Measurements from ENCODE around the gene INSRR. TPM values are rescaled to one million over a fixed set of nuclear protein-coding genes. Genes with fewer than 3 reads are reported as not detected.

INSRR gene
- total RNA-seq, 4 donors from 2014 or later: under 0.01 TPM; not detected in 3

DNA sequence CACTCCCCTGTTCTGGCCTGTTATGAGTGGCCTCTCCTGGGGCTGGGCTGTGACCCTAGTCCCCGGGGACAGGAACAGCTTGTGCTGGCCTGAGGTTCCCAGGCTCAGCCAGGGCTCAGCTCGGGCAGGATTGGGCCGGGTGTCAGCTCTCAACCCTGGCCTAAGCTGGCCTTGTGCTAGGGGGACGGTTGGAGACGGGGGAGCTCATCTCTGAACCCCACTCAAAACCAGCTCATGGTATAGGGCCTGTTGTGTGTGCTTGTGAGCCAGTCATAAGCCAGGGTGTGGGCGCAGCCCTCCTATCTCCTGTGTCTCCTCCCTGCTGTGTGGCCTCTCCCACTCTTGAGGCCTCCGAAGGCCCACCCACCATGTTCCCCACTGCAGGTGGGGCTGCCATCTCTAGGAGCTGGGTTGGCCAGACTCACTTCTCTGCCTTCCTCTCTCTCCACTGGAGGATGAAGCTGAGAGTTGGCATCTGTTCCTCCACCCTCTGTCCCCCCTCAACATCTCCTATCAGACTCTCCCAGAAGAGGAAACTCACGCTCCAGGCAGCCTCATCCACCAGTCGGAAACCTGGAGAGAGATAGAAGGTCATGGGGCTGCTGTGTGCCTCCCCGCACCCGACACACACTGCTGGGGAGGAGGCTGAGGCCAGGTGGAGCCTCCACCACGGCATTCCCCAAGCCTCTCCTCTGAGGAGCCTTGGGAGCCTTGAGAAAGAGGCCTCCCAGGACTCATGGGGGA lies 36.0 kb upstream of the INSRR start:
- H3K4me1 ChIP-seq: peaks cover 0 to 81% (median 12%) of the 10 kb centered on the region in 3 donors

DNA sequence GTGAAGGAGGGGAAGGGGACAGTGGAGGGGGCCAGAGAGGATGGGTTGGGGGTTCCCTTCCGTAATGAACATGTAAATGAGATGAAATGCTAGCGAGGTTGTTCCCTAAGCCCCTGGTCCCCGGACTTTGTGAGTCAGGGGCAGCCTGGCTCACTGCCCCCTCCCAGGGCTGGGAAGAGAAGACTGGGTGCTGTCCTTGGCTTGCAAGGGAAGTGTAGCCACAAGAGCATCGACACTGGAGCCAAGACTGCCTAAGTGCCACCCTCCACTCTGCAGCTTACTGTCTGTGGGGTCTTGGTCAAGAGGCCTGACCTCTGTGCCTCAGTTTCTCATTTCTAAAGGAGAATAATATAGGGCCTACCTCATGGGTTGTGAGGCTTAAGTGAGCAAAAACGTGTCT lies 35.1 kb upstream of the INSRR start:
- no peak for TF ChIP-seq POLR2A (IDR thresholded peaks at IDR 0.05)
- TF ChIP-seq, protein P1, sequence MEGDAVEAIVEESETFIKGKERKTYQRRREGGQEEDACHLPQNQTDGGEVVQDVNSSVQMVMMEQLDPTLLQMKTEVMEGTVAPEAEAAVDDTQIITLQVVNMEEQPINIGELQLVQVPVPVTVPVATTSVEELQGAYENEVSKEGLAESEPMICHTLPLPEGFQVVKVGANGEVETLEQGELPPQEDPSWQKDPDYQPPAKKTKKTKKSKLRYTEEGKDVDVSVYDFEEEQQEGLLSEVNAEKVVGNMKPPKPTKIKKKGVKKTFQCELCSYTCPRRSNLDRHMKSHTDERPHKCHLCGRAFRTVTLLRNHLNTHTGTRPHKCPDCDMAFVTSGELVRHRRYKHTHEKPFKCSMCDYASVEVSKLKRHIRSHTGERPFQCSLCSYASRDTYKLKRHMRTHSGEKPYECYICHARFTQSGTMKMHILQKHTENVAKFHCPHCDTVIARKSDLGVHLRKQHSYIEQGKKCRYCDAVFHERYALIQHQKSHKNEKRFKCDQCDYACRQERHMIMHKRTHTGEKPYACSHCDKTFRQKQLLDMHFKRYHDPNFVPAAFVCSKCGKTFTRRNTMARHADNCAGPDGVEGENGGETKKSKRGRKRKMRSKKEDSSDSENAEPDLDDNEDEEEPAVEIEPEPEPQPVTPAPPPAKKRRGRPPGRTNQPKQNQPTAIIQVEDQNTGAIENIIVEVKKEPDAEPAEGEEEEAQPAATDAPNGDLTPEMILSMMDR (IDR thresholded peaks at IDR 0.05): no peak
- TF ChIP-seq POLR2AphosphoS5 (IDR thresholded peaks at IDR 0.05): no peak
- TF ChIP-seq EP300 (IDR thresholded peaks at IDR 0.05): no peak
- Histone ChIP-seq H3K4me1 (peaks cover 0 to 72% (median 12%) of the 10 kb centered on the region in 3 donors), H3K27me3 (peaks cover 54% of the 10 kb centered on the region), H3K27ac (peak overlapping the region; percentile 22 to 90 (median 84)), H3K9me3 (no peaks in the 10 kb centered on the region), H3K4me3 (peak overlapping the region; percentile 18 to 58), H3K36me3 (no peaks in the 10 kb centered on the region)
- no peak for ATAC-seq
- 0% methylated on average over 1 of the region's 5 CpGs; no CpG with 5 or more reads in 1 of the 2 donors for WGBS, 2 donors (ENCODE audit: low coverage in 1 of 2)

More for the DNA sequence above, 36.0 kb upstream of the INSRR start:
- WGBS, 2 donors (ENCODE audit: low coverage in 1 of 2): 68 to 80% methylated on average over 2 to 4 of the region's 12 CpGs
- Histone ChIP-seq H3K4me3 (peak overlapping the region in 1 of 2 donors; percentile 58), H3K9me3 (no peaks in the 10 kb centered on the region), H3K27ac (peak overlapping the region; percentile 11 to 90 (median 84)), H3K36me3 (no peaks in the 10 kb centered on the region), H3K27me3 (peaks cover 62% of the 10 kb centered on the region)
- TF ChIP-seq, protein P1 (IDR thresholded peaks at IDR 0.05): no peak
- TF ChIP-seq EP300 (IDR thresholded peaks at IDR 0.05): no peak
- TF ChIP-seq POLR2A (IDR thresholded peaks at IDR 0.05): no peak
- no peak for TF ChIP-seq POLR2AphosphoS5 (IDR thresholded peaks at IDR 0.05)
- ATAC-seq: no peak

DNA sequence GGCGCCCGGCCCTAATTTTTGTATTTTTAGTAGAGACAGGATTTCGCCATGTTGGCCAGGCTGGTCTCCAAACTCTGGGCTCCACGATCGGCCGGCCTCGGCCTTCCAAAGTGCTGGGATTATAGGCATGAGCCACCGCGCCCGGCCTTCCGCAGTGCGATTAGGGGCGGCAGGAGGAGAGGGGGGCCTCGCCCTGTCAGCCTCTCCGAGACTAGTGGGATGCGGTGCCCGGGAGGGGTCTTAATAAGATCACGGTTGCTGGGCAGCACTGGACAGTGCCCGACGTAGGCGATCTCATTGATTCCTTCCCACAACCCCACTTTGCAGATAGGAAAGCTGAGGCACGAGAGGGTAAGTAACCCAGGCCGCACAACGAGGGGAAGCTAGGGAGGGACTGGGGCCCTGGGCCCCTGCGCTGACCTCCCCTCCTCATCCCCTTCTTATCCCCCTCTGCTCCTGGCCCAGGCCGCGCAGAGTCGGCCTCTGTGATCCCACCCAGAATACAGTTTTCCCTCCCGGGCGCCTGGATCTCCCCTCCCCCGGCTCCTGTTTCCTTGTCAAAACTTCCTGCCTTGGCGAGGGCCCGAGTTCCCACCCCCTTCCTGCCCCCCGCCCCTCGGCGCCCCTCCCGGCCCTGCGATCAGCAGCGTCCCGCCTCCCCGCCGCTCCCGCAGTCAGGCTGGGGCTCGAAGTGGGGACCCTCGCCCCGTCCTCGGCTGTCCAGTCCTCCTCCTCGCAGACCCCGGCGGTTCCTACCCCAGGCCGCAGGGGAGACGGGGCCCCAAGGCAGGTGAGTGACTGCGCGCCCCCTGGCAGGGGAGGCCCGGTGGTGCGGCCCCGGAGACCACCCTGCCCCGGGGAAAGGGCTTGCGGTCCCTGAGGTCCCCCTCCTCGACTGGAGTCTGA lies 34.4 kb upstream of the INSRR start, which contains the start of gene PEAR1:
Gene PEAR1, plus strand, starts transcription at position 671 of the 906 bp plus-strand sequence. CDS start 10,209 bp downstream, outside the sequence.
- Histone ChIP-seq H3K4me3 (peak within 1 kb of the TSS; percentile 18 to 58), H3K27me3 (peaks cover 58% of the 10 kb centered on the region), H3K4me1 (peaks cover 0 to 65% (median 12%) of the 10 kb centered on the region in 3 donors), H3K9me3 (no peaks in the 10 kb centered on the region), H3K27ac (peak within 1 kb of the TSS; percentile 22 to 90 (median 84)), H3K36me3 (no peaks in the 10 kb centered on the region)
- TF ChIP-seq EP300 (IDR thresholded peaks at IDR 0.05) (no peak), POLR2AphosphoS5 (IDR thresholded peaks at IDR 0.05) (no peak), POLR2A (IDR thresholded peaks at IDR 0.05) (no peak)
- TF ChIP-seq, protein P1 (IDR thresholded peaks at IDR 0.05): no peak
- 0 to 11% methylated on average over 1 to 13 of the region's 60 CpGs for WGBS, 2 donors (ENCODE audit: low coverage in 1 of 2)
- ATAC-seq: peak; percentile 20

DNA sequence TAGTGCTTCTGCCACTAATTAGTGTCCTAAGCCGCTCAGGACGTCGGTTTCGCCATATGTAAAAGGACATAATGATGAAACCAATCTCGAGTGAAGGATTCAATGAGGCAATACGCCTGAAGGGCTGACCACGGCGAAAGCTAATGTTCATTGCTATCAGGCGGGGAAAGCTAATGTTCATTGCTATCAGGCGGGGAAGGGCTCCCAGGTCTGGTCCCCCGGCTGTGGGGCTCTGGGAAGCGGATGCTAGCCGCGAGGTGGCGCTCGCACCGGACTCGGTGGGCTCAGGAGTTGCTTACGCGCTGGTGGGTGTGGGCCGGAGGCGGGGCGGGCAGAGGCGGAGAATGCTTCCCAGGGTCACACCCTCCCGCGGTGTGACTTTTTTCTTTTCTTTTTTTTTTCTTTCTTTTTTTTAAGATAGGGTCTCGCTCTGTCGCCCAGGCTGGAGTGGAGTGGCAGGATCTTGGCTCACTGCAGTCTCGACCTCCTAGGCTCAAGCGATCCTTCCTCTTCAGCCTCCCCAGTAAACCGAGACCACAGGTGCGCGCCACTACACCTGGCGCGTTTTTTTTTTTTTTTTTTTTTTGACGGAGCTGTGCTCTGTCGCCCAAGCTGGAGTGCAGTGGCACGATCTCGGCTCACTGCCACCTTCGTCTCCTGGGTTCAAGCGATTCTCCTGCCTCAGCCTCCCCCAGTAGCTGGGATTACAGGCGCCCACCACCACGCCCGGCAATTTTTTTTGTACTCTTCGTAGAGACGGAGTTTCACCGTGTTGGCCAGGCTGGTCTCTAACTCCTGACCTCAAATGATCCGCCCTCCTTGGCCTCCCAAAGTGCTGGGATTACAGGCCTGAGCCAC lies 33.5 kb upstream of the INSRR start:
- no peaks in the 10 kb centered on the region for H3K9me3 ChIP-seq
- H3K27me3 ChIP-seq: peaks cover 58% of the 10 kb centered on the region
- peak overlapping the region in 3 of 4 donors; percentile 83 to 90 (median 86) for H3K27ac ChIP-seq
- H3K4me3 ChIP-seq: peak overlapping the region in 1 of 2 donors; percentile 58
- WGBS, 2 donors (ENCODE audit: low coverage in 1 of 2): 2 to 4% methylated on average over 15 to 39 of the region's 48 CpGs
- no peaks in the 10 kb centered on the region for H3K36me3 ChIP-seq
- peak; percentile 88 for ATAC-seq
- H3K4me1 ChIP-seq: peaks cover 0 to 56% (median 12%) of the 10 kb centered on the region in 3 donors
- TF ChIP-seq POLR2AphosphoS5 (IDR thresholded peaks at IDR 0.05) (peak; percentile 13), POLR2A (IDR thresholded peaks at IDR 0.05) (no peak)
- TF ChIP-seq, protein P1 (IDR thresholded peaks at IDR 0.05): peak in 3 of 4 experiments; percentile 68 to 87 (median 78)

All from gastroesophageal sphincter (tissue), 4 donors.